Gastrocnemius medialis (tissue), 4 donors: ENCODE results near the gene LARP1.

Experiments used
- CTCF ChIP-seq, 5 experiments: fragments of 450-650 bp in 3 of 5; fragments of 200-600 bp in 2 of 5; sonication (generic) in 2 of 5; IDR thresholded peaks in 4 of 5; conservative IDR thresholded peaks in 1 of 5; 1 replicate in 4 of 5; 2 replicates in 1 of 5; pipeline ENCODE4 v1.5.1; 2016 to 2019; ENCODE audit warnings: antibody characterized with exemption in 5 of 5, mild to moderate bottlenecking in 3 of 5, moderate library complexity in 3 of 5
- POLR2A ChIP-seq, 2 donors: fragments of 450-650 bp; IDR thresholded peaks; one replicate each; pipeline ENCODE4 v1.6.1; 2017; ENCODE audit warnings: antibody characterized with exemption in 2 of 2, mild to moderate bottlenecking in 2 of 2, moderate library complexity in 2 of 2

DNA sequence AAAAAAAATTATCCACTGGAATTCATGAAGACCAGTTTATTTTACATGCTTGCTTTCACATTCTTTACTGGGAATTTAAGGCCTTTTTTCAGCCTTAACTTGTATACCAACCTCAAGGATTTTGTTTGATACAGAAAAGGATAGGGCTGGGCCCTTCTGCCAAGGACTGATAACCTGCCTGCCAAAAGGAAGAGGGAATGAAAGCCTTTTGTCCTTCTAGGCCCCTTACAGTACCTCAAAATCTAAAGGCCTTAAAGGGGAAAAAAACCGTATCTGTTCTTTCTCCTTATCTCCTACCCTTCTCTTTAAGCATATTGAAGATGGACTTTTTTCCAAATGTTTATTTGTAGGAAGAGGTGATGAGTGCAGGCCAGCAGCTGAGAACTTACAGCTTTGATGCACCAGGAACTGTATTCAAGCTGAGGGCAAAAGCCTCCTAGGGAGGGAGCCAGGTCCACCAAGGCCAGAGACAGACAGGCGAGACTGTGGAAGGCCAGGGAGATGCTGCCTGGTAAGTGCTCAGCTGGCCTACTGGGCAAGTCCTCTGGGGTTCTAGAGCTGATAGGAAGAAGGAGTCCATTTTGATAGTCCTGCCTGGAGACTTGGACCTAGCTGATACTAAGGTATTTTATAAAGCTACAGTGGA lies 63.4 kb downstream of the LARP1 start:
- TF ChIP-seq CTCF (IDR thresholded peaks at IDR 0.05 in 4 of 5, conservative IDR thresholded peaks at IDR 0.05 in 1 of 5) (no peak), POLR2A (IDR thresholded peaks at IDR 0.05) (no peak)
